ENCODE measurements around the gene ELMO3. TPM values are rescaled to one million over a fixed set of nuclear protein-coding genes. Genes with fewer than 3 reads are reported as not detected.

The ELMO3 gene
- total RNA-seq, 1 donor from 2014 or later: 0.80 TPM

- no peak for TF ChIP-seq CTCF (IDR thresholded peaks at IDR 0.05; ENCODE audit: borderline replicate concordance)
- no peak for DNase-seq
- intact Hi-C loops (cut with micrococcal nuclease): no loop called here
- Histone ChIP-seq H3K36me3 (no peaks in the 10 kb centered on the region), H3K4me1 (peaks cover 69% of the 10 kb centered on the region), H3K4me3 (no peak overlapping the region), H3K27me3 (ENCODE audit: low read depth) (peaks cover 45% of the 10 kb centered on the region), H3K9me3 (replicated peaks) (no peaks in the 10 kb centered on the region), H3K27ac (replicated peaks) (no peak overlapping the region)
Observed at GRCh38 chr16:67166598-67167168, 32.2 kb upstream of the ELMO3 start.

GRCh38 chr16:67167588-67167987, 31.3 kb upstream of the ELMO3 start:
- H3K4me3 ChIP-seq: no peak overlapping the region
- H3K4me1 ChIP-seq: peaks cover 60% of the 10 kb centered on the region
- no peaks in the 10 kb centered on the region for H3K9me3 ChIP-seq (replicated peaks)
- H3K27ac ChIP-seq (replicated peaks): no peak overlapping the region
- intact Hi-C loops (cut with micrococcal nuclease): no loop called here
- DNase-seq: no peak
- peaks cover 37% of the 10 kb centered on the region for H3K27me3 ChIP-seq (ENCODE audit: low read depth)
- H3K36me3 ChIP-seq: no peaks in the 10 kb centered on the region
- no peak for TF ChIP-seq CTCF (IDR thresholded peaks at IDR 0.05; ENCODE audit: borderline replicate concordance)

GRCh38 chr16:67169011-67169451, 29.9 kb upstream of the ELMO3 start:
- no peak for TF ChIP-seq CTCF (IDR thresholded peaks at IDR 0.05; ENCODE audit: borderline replicate concordance)
- no peaks in the 10 kb centered on the region for H3K36me3 ChIP-seq
- intact Hi-C loops (cut with micrococcal nuclease): no loop called here
- peak overlapping the region; percentile 70 for H3K4me3 ChIP-seq
- no peak for DNase-seq
- H3K4me1 ChIP-seq: peaks cover 60% of the 10 kb centered on the region
- H3K27me3 ChIP-seq (ENCODE audit: low read depth): peaks cover 23% of the 10 kb centered on the region
- H3K27ac ChIP-seq (replicated peaks): peak overlapping the region; percentile 96
- no peaks in the 10 kb centered on the region for H3K9me3 ChIP-seq (replicated peaks)

- peak; percentile 65 for TF ChIP-seq CTCF (IDR thresholded peaks at IDR 0.05; ENCODE audit: borderline replicate concordance)
- no peaks in the 10 kb centered on the region for H3K9me3 ChIP-seq (replicated peaks)
- intact Hi-C loops (cut with micrococcal nuclease): no loop called here
- peak overlapping the region; percentile 96 for H3K27ac ChIP-seq (replicated peaks)
- H3K36me3 ChIP-seq: peaks cover under 1% of the 10 kb centered on the region
- H3K4me1 ChIP-seq: peaks cover 60% of the 10 kb centered on the region
- peak overlapping the region; percentile 70 for H3K4me3 ChIP-seq
- no peak for DNase-seq
- peaks cover 18% of the 10 kb centered on the region for H3K27me3 ChIP-seq (ENCODE audit: low read depth)
Observed at GRCh38 chr16:67169642-67170167, 29.2 kb upstream of the ELMO3 start.

GRCh38 chr16:67170168-67170948, 28.6 kb upstream of the ELMO3 start, which contains the start of gene NOL3:
NOL3 (plus strand) TSS chr16:67170538.
- TF ChIP-seq CTCF (IDR thresholded peaks at IDR 0.05; ENCODE audit: borderline replicate concordance): no peak
- Histone ChIP-seq H3K27me3 (ENCODE audit: low read depth) (peaks cover 11% of the 10 kb centered on the region), H3K9me3 (replicated peaks) (no peaks in the 10 kb centered on the region), H3K36me3 (peaks cover 7% of the 10 kb centered on the region), H3K4me3 (peak within 1 kb of the TSS; percentile 70), H3K4me1 (peaks cover 60% of the 10 kb centered on the region), H3K27ac (replicated peaks) (peak within 1 kb of the TSS; percentile 96)
- DNase-seq: peak; percentile 90
- intact Hi-C loops (cut with micrococcal nuclease): no loop called here

Measured in left ventricle myocardium inferior (tissue), 1 donor.